Hair follicle dermal papilla cell (primary cell): ENCODE results near the gene GNAO1. TPM values are rescaled to one million over a fixed set of nuclear protein-coding genes. Genes with fewer than 3 reads are reported as not detected.

Experiments
- small RNA-seq: library from RNA; depleted of rRNA; stranded (forward); fragments of <200 nt; gene quantifications from one replicate; pipeline ENCODE3, GENCODE V24; 2012
- total RNA-seq: library from RNA; depleted of rRNA; stranded (reverse); fragments of >200 nt; gene quantifications from 2 replicates; pipeline ENCODE4 v1.2.3, GENCODE V29; 2012

Gene GNAO1
- 0.12 and 0.32 TPM in 2 replicates for total RNA-seq

DNA sequence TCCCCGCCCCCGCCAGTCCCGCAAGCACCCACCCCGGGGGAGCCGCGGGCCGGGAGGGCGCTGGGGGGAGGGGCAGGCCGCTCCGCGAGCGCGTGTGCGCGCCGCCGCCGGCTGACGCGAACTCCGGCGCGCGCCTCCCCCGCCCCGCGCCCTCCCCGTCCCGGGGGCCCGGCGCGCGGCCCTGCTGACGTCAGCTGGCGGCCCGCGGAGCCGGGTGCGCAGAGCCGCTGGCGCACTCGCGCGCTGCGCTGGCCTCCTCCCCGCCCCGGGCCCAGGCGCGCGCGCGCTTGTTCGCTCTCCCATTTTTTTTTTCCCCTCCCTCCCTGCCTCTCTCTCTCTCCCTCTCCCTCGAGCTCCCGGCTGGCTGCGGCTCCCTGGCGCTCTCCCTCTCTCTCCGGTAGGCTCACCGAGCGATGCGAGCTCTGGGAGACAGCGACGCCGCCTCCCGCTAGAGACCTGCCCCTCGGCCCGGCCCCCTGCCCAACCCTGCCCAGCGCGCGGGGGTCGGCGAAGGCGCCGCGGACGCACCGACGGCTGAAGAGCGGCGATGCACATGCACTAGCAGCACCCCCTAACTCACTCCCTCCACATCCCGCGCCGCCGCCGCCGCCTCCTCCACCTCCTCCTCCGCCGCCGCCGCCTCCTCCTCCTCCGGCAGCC, at the start of gene GNAO1:
Gene GNAO1, plus strand, starts transcription at position 334 of the 660 bp plus-strand sequence. CDS start 747 bp downstream, outside the sequence.

Small RNA genes lying within 50 kb of the gene (small RNA-seq; reads per million reads assigned to genes)
- not detected for gene MIR3935

Other genes starting within 250 kb of the GNAO1 start
- gene AMFR, start 234.1 kb downstream of the GNAO1 start, total RNA-seq, result 240 and 294 TPM in 2 replicates